MM.1S (cell line): Measurements from ENCODE around the gene GSAP.

Experiments
- DNase-seq: peaks from one replicate; pipeline ENCODE4 v3.0.0-alpha.2; 2015
- H2AFZ ChIP-seq: fragments of 300-600 bp; sonication (generic); 2 replicates; pipeline ENCODE4 v1.6.0; 2016; ENCODE audit warnings: antibody characterized with exemption, low read length
- H3F3A ChIP-seq: fragments of 300-600 bp; sonication (generic); 2 replicates; pipeline ENCODE4 v1.6.1; 2016; ENCODE audit warnings: mild to moderate bottlenecking, antibody characterized with exemption, low read length, moderate library complexity, mixed read lengths; ENCODE audit not compliant: insufficient read depth
- H3K27ac ChIP-seq: fragments of 300-600 bp; sonication (generic); 2 replicates; pipeline ENCODE4 v1.5.1; 2016; ENCODE audit warnings: mild to moderate bottlenecking, low read length
- H3K27me3 ChIP-seq: fragments of 300-600 bp; sonication (generic); replicated peaks from 2 replicates; pipeline ENCODE4 v1.6.0; 2016; ENCODE audit warnings: low read length; ENCODE audit not compliant: insufficient read depth
- H3K36me3 ChIP-seq: fragments of 300-600 bp; sonication (generic); replicated peaks from 2 replicates; pipeline ENCODE4 v1.6.1; 2016; ENCODE audit warnings: mild to moderate bottlenecking, low read length, mixed read lengths; ENCODE audit not compliant: insufficient read depth
- H3K4me1 ChIP-seq: fragments of 300-600 bp; sonication (generic); 2 replicates; pipeline ENCODE4 v1.6.1; 2016; ENCODE audit warnings: low read length, mixed read lengths
- H3K4me2 ChIP-seq: fragments of 300-600 bp; sonication (generic); 2 replicates; pipeline ENCODE4 v1.6.0; 2016; ENCODE audit warnings: low read depth, low read length
- H3K4me3 ChIP-seq: fragments of 300-600 bp; sonication (generic); 2 replicates; pipeline ENCODE4 v1.5.1; 2016; ENCODE audit warnings: low read length, mixed read lengths
- H3K79me2 ChIP-seq: fragments of 300-600 bp; sonication (generic); 2 replicates; pipeline ENCODE4 v1.6.1; 2016; ENCODE audit warnings: mixed run types, low read length, mixed read lengths
- H3K9ac ChIP-seq: fragments of 300-600 bp; sonication (generic); 2 replicates; pipeline ENCODE4 v1.6.1; 2016; ENCODE audit warnings: low read length, mixed read lengths
- H3K9me2 ChIP-seq: fragments of 300-600 bp; sonication (generic); replicated peaks from 2 replicates; pipeline ENCODE4 v1.6.1; 2016; ENCODE audit warnings: mild to moderate bottlenecking, low read length, mixed read lengths; ENCODE audit not compliant: insufficient read depth
- H3K9me3 ChIP-seq: fragments of 300-600 bp; sonication (generic); replicated peaks from 2 replicates; pipeline ENCODE4 v1.6.1; 2016; ENCODE audit warnings: mild to moderate bottlenecking, low read length, mixed read lengths; ENCODE audit not compliant: insufficient read depth
- H4K20me1 ChIP-seq: fragments of 300-600 bp; sonication (generic); 2 replicates; pipeline ENCODE4 v1.6.1; 2016; ENCODE audit warnings: mild to moderate bottlenecking, low read length, moderate library complexity, mixed read lengths; ENCODE audit not compliant: insufficient read depth
- CTCF ChIP-seq: fragments of 300-600 bp; sonication (generic); IDR thresholded peaks from 2 replicates; pipeline ENCODE4 v1.5.1; 2016; ENCODE audit warnings: antibody characterized with exemption, low read length, mixed read lengths
- EZH2 ChIP-seq: fragments of 300-600 bp; sonication (generic); optimal IDR thresholded peaks from 2 replicates; pipeline ENCODE3; 2017; ENCODE audit warnings: low read depth, mild to moderate bottlenecking, antibody characterized with exemption, low read length, mixed read lengths
- EZH2phosphoT487 ChIP-seq: fragments of 300-600 bp; sonication (generic); IDR thresholded peaks from 2 replicates; pipeline ENCODE4 v1.6.1; 2018; ENCODE audit warnings: antibody characterized with exemption, low read length

GSAP gene

DNA sequence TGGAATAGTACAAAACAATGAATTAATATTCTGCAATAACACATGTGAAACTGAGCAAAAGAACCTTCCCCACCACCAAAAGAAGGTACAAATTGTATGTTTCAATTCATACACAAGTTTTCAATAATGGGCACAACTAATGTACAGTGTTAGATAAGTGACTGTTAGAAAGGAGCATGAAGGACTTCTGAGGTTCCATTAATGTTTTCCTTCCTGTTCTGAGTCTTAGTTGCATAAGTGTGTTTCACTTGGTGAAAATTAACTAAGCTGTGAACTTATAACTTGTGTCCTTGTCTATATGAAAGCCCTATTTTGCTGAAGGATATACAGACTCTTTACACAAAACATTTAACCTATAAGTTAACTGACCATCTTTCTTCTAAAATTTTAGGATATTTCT, 8.2 kb downstream of the GSAP start:
- no peak for DNase-seq
- Histone ChIP-seq H3K4me1 (no peaks in the 10 kb centered on the region), H2AFZ (no peak overlapping the region), H3K4me3 (no peak overlapping the region), H3K79me2 (no peaks in the 10 kb centered on the region), H3F3A (no peaks in the 10 kb centered on the region), H3K9me3 (no peaks in the 10 kb centered on the region), H3K9ac (no peak overlapping the region), H3K4me2 (no peak overlapping the region), H4K20me1 (no peaks in the 10 kb centered on the region), H3K27me3 (no peaks in the 10 kb centered on the region), H3K9me2 (no peaks in the 10 kb centered on the region), H3K27ac (no peak overlapping the region), H3K36me3 (no peaks in the 10 kb centered on the region)
- no peak for TF ChIP-seq EZH2
- no peak for TF ChIP-seq CTCF
- no peak for TF ChIP-seq EZH2phosphoT487

DNA sequence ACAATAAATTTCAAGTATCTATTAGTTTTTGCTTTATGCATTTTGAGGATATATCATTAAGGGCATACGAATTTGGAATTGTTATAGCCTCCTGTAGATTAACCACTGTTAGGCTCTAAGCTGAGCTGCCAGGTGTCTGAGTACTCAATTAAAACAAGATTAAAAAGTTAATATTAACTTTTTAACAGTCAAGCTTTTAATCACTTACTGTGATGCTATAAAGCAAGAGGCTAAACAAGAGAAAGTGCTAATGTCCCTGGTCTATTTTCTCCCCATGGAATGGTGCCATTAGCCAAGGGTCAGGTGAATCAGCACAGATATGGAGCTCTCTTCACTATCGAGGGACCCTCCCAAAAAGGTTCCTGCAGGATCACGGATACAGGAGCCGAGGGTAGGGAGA, 9.7 kb downstream of the GSAP start:
- Histone ChIP-seq H3K4me3 (no peak overlapping the region), H3K36me3 (no peaks in the 10 kb centered on the region), H3K4me1 (no peaks in the 10 kb centered on the region), H3K4me2 (no peak overlapping the region), H3K27ac (no peak overlapping the region), H3F3A (no peaks in the 10 kb centered on the region), H3K9me3 (no peaks in the 10 kb centered on the region), H3K9ac (no peak overlapping the region), H2AFZ (no peak overlapping the region), H4K20me1 (no peaks in the 10 kb centered on the region), H3K9me2 (no peaks in the 10 kb centered on the region), H3K27me3 (no peaks in the 10 kb centered on the region), H3K79me2 (no peaks in the 10 kb centered on the region)
- TF ChIP-seq EZH2phosphoT487 (no peak), CTCF (no peak), EZH2 (no peak)
- DNase-seq, result no peak

- Histone ChIP-seq H3K9ac (no peak overlapping the region), H3K27me3 (no peaks in the 10 kb centered on the region)
- no peak for DNase-seq
Measured at GRCh38 chr7:77404641-77405040, 11.5 kb downstream of the GSAP start.

More at GRCh38 chr7:77404641-77405040, 11.5 kb downstream of the GSAP start:
- Histone ChIP-seq H3K9me3 (no peaks in the 10 kb centered on the region), H3K27ac (no peak overlapping the region), H3K4me2 (no peak overlapping the region), H3K9me2 (no peaks in the 10 kb centered on the region), H3K79me2 (no peaks in the 10 kb centered on the region), H3K36me3 (no peaks in the 10 kb centered on the region), H2AFZ (no peak overlapping the region), H3F3A (no peaks in the 10 kb centered on the region), H4K20me1 (no peaks in the 10 kb centered on the region), H3K4me1 (no peaks in the 10 kb centered on the region), H3K4me3 (no peak overlapping the region)
- TF ChIP-seq EZH2phosphoT487 (no peak), CTCF (no peak), EZH2 (no peak)
